Measurements from ENCODE around the gene ADAMTS1.

DNA sequence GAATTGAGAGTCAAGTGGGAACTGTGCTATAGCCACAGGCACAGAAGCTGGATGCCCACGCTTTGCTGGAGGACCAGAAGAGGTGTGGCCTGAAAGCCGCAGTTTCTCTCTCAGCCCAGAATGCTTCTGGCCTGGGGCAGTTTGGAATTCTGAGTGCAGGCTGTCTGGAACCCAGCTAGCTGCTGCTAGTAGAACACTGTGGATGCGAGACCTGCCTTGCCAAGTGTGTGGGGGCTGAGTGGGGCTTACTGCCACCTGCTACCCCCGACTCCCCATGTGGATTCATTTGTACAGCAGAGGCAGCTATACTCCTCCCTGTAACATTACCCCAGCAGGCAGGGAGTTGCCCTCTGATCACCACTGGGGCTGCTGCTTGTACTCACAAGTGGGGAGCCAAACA is 12.2 kb downstream of the ADAMTS1 start:
- TF ChIP-seq EZH2 (IDR thresholded peaks at IDR 0.05; ENCODE audit: low read length, missing control alignments) = no peak
- TF ChIP-seq, protein P1, sequence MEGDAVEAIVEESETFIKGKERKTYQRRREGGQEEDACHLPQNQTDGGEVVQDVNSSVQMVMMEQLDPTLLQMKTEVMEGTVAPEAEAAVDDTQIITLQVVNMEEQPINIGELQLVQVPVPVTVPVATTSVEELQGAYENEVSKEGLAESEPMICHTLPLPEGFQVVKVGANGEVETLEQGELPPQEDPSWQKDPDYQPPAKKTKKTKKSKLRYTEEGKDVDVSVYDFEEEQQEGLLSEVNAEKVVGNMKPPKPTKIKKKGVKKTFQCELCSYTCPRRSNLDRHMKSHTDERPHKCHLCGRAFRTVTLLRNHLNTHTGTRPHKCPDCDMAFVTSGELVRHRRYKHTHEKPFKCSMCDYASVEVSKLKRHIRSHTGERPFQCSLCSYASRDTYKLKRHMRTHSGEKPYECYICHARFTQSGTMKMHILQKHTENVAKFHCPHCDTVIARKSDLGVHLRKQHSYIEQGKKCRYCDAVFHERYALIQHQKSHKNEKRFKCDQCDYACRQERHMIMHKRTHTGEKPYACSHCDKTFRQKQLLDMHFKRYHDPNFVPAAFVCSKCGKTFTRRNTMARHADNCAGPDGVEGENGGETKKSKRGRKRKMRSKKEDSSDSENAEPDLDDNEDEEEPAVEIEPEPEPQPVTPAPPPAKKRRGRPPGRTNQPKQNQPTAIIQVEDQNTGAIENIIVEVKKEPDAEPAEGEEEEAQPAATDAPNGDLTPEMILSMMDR (conservative IDR thresholded peaks at IDR 0.05 in 1 of 2, IDR thresholded peaks at IDR 0.05 in 1 of 2; ENCODE audit: low read depth in 1 of 2, low read length in 2 of 2) = no peak

Data from fibroblast of lung (primary cell).